ENCODE results near the gene TMEM181.
"Not testable (repeated sequence)": the region's sequence is repeated elsewhere in the genome, so short reads cannot be mapped to it uniquely, and the experiment has no call there.

The TMEM181 gene

DNA sequence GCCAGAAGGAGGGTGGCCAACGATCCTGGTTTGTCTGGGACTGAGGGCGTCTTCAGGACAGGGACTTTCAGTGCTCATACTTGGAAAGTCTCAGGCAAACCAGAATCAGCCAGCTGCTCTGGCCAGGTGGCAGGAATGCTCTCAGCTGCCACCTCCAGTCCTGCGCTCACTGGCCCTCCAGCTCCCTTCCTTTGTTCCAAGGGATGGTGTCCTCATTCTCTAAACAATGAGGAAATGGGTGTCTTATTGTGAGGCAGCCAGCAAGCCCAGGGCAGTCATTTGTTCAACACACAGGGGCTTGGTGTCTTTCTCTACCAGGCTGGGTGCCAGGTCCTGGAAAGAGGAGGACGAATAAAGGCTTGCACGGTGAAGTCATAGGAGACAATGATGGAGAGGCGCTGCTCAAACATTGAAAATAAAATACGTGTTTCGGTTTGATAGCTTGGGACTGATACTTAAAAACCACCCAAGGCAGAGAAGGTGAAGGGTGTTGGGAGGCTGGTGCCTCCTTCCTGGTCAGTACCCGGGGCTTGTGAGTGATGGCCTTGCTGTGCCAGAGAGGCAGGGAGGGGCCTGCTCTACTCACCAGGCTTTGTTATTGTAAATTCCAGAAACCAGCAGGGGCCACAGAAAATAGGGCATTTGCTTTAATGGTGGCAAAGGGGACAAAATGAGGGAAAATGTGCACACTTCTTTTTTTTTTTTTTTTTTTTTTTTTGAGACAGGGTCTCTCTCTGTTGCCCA is 11.3 kb upstream of the TMEM181 start:
- Mint-ChIP-seq H3K27ac (no peak overlapping the region), H3K9me3 (ENCODE audit: low read depth) (no peaks in the 10 kb centered on the region), H3K36me3 (no peaks in the 10 kb centered on the region), H3K4me3 (no peak overlapping the region), H3K4me1 (ENCODE audit: low read depth) (no peaks in the 10 kb centered on the region), H3K27me3 (peaks cover 3% of the 10 kb centered on the region)

DNA sequence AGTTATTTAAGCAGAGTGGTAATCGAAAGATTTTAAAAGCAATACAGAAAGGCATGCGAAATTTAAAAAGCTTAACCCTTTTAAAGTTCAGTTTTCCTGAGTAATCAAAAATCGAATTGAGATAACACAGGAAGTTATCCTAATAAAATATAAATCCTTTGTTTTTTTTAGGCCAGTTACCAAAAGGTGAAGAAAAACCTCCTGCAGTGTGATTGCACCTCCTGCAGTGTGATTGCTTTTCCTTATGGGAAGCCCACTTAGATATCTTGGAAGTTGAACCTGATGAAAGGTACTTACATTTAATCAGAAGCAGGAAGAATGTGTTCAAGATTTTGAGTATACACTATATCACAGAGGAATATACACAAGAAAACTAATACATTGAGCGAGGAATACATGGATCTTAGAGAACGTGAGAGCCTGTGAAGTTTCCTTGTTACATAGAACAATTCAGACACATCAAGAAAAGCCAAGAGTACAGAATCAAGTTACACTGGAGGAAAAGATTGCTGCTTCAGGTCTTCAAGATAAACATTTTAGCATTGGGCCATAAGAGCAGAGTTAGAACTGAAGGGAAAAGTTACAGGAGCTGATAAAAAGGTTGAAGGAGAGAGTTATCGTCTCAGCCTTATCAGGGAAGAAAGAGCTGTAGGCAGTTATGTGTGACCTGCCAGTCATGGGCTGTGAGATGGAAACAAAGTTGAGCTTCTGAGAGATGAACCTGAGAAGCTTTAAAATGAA is 7.7 kb upstream of the TMEM181 start:
- H3K9me3 Mint-ChIP-seq (ENCODE audit: low read depth): no peaks in the 10 kb centered on the region
- H3K36me3 Mint-ChIP-seq: no peaks in the 10 kb centered on the region
- no peak overlapping the region for H3K4me3 Mint-ChIP-seq
- H3K27ac Mint-ChIP-seq: no peak overlapping the region
- no peaks in the 10 kb centered on the region for H3K4me1 Mint-ChIP-seq (ENCODE audit: low read depth)
- H3K27me3 Mint-ChIP-seq: no peaks in the 10 kb centered on the region

DNA sequence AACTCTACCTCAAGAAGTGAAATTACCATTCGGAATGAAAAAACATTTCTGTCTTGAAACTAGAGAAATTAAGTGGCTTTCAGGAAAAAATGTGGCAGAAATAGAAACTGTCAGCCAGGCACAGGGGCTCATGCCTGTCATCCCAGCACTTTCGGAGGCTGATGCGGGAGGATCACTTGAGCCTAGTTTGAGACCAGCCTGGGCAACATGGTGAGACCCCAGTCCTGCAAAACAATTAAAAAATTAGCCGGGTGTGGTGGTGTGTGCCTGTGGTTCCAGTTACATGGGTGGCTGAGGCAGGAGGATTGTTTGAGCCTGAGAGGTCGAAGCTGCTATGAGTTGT is 7.1 kb upstream of the TMEM181 start:
- Mint-ChIP-seq H3K4me3 (no peak overlapping the region), H3K4me1 (ENCODE audit: low read depth) (no peaks in the 10 kb centered on the region), H3K27me3 (no peaks in the 10 kb centered on the region), H3K9me3 (ENCODE audit: low read depth) (no peaks in the 10 kb centered on the region), H3K27ac (no peak overlapping the region), H3K36me3 (no peaks in the 10 kb centered on the region)

DNA sequence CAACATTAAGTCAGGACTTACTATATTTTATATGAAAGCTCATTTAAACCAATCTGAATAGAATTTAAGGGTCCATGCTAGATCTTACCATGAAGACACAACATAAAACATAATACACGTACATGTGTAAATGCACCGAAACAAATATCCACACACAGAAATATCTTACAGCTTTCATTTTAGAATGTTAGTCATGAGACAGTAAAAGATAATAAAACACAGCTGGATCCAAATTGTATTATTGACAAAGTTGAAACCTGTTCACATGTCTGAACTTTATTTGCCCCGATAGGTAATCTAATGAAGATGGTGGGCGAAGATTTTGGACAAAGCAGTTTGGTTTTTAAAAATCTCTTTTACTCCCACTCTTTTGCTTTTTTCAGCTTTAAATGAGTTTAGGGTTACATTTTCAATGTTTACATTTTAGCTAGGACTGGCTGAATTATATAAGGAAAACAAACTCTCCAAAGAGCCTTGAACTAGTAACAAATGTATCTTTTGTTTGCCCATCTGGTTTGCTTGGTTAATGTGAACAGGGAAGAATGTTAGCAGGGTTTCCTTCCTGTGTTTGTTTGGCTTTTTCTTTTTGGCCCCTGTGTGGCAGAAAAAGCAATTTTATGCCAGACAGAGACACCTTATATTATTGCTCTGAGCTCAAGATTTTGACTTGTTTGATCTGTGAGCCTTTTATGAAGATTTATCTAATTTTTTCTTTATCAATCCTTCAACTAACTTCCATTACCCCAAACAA is 5.1 kb upstream of the TMEM181 start:
- Mint-ChIP-seq H3K4me1 (ENCODE audit: low read depth) (peaks cover 7% of the 10 kb centered on the region), H3K9me3 (ENCODE audit: low read depth) (no peaks in the 10 kb centered on the region), H3K27ac (no peak overlapping the region), H3K4me3 (no peak overlapping the region), H3K36me3 (no peaks in the 10 kb centered on the region), H3K27me3 (no peaks in the 10 kb centered on the region)

DNA sequence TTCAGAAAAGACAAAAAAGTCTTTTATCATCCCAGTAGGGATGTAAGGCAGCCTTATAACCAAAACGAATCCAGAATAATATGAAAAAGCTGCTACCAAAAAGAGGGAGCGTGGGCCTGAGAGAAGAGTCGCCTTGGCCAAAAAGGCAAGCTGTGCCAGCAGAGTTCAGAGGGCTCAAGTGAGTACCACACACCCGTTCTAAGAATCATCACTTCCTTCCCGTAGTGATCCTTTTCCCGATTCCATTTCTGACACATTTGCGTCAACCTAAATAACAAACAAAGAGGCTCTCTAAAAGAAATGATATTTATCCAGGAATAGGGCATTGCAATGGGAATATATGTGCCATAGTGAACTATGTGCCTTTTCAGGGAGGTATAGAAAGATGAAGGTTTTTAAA is 3.8 kb upstream of the TMEM181 start:
- Mint-ChIP-seq H3K4me3 (no peak overlapping the region), H3K27me3 (no peaks in the 10 kb centered on the region)

DNA sequence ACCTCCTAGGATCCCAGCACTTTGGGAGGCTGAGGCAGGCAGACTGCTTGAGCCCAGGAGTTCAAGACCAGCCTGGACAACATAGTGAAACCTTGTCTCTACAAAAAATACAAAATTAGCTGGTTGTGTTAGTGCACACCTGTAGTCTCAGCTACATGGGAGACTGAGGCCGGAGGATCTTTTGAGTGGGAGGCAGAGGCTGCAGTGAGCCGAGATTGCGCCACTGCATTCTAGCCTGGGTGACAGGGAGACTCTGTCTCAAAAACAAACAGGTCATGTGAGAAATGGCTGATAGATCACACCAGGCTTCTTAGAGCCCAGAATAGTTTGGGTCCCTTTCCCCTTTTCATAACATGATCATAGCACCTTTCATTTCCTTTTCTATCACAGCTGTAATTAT is 2.8 kb upstream of the TMEM181 start:
- not testable (repeated sequence) for H3K36me3 Mint-ChIP-seq; H3K27ac Mint-ChIP-seq; H3K9me3 Mint-ChIP-seq (ENCODE audit: low read depth); H3K4me3 Mint-ChIP-seq; H3K27me3 Mint-ChIP-seq
- H3K4me1 Mint-ChIP-seq (ENCODE audit: low read depth): peaks cover 22% of the 10 kb centered on the region

More for the DNA sequence above, 3.8 kb upstream of the TMEM181 start:
- Mint-ChIP-seq H3K9me3 (ENCODE audit: low read depth) (no peaks in the 10 kb centered on the region), H3K4me1 (ENCODE audit: low read depth) (peaks cover 12% of the 10 kb centered on the region), H3K36me3 (no peaks in the 10 kb centered on the region), H3K27ac (no peak overlapping the region)

DNA sequence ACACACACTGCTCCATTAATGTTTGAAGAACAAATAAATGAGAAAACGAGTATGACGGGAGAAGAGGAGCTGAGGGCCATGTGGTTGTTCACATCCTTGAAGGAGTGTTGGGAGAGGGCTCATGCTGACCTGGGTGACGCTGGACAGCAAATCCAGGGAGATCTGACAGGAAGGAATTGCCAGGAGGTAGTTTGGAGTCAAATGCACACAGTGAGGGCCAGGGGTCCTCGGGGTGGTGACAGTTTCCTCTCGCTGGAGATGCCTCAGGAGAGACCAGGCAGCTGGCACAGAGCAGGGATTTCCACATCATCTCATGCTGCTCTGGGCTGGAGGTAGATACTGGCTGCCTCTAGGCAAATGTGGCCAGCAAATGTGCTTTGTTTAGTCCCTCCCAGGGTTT is 2.0 kb upstream of the TMEM181 start:
- Mint-ChIP-seq H3K4me1 (ENCODE audit: low read depth) (peaks cover 30% of the 10 kb centered on the region), H3K27me3 (no peaks in the 10 kb centered on the region), H3K4me3 (peak overlapping the region; percentile 7), H3K36me3 (no peaks in the 10 kb centered on the region), H3K27ac (no peak overlapping the region), H3K9me3 (ENCODE audit: low read depth) (no peaks in the 10 kb centered on the region)

DNA sequence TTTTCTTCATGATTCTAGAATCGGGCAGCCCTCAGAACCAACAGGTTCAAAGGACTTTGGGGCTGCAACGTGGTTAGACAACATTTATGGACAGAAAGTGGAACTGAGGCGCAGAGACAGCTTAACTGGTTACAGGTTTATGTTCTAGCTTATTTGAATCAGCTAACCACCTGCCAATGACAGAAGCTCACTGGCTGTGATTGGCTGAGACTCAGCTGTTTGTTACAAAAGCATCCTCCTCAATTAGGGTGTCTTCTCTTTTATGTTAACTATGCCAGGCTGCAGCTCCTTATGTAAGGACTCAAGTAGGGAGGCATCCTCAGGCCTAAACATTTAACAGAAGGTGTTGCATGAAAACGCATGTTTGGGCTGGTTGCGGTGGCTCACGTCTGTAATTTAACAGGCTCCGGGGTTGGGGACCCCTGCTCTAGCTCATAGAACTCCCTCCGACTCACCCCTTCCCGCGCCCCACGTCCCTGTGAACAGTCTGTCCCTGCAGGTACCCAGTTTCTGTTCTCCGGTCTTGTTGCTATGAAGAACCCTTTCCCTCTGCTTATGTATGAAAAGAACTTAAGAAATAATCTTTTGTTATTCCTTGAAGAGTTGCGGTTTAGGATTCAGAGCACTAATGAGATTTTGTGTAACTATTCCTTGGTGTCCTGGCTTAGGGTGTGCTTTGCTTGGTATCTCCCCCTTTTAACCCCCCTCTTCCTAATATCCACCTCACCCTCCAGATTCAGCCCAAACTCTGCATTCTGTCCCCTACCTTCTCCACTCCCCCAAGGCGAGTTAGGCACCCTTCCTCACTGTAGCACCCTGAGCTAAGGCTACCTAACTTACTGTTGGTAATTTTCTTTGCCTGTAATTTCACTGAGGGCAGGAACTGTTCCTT is 1.2 kb upstream of the TMEM181 start:
- no peaks in the 10 kb centered on the region for H3K9me3 Mint-ChIP-seq (ENCODE audit: low read depth)
- H3K27me3 Mint-ChIP-seq: no peaks in the 10 kb centered on the region
- peaks cover 33% of the 10 kb centered on the region for H3K4me1 Mint-ChIP-seq (ENCODE audit: low read depth)
- peak overlapping the region; percentile 83 for H3K27ac Mint-ChIP-seq
- no peaks in the 10 kb centered on the region for H3K36me3 Mint-ChIP-seq
- H3K4me3 Mint-ChIP-seq: peak overlapping the region; percentile 66

DNA sequence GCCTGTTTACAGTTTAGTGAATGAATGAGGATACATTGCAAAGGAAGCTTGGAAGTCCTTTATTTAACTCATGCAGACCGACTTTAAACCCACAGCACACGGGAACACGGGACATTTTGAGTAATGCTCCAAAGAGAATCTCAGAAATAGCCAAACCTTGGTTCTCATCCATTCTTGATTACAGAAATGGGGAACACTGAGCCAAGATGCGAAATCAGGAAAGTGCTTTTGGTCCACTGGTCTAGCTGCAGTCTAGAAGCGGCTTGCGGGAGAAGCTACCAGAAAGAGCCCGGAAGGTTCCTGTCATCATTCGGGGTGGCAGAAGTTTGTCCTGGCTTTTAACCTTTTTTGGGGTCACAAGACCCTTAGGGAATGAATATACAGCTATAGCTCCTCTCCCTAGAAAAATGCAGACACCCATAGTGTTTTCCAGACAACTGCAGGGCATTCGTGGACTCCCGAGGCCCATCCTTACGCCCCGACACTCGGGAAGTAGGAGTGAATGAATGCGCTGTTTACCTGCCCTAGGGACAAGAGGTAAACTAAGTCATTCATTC is 475 bp upstream of the TMEM181 start:
- H3K9me3 Mint-ChIP-seq (ENCODE audit: low read depth): no peaks in the 10 kb centered on the region
- no peaks in the 10 kb centered on the region for H3K36me3 Mint-ChIP-seq

DNA sequence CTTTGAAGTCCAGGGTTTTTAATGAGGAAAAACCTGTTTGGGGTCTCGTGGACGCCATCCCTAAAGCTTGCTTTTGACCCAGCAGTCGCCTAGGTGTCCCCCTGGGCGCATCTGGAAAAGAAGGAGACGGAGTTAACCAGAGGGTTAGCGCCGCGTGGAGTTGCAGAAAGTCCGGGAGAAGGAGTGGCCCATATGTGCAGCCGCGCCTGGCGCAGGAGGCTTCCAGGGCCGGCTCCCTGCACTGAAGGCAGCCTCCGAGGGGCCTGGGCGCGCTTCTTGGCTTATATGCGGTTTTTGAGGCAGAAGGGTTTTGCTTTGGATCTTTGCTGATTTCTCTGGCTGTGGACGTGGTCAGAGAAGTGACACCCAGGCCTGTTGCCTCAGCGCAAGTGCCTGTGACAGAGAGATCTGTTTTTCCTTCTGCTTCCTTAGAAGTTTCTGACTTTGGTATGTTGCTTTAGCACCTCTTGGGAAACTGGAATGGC is 987 bp downstream of the TMEM181 start:
- H3K4me3 Mint-ChIP-seq: peak overlapping the region; percentile 96
- H3K4me1 Mint-ChIP-seq (ENCODE audit: low read depth): peaks cover 52% of the 10 kb centered on the region
- no peaks in the 10 kb centered on the region for H3K9me3 Mint-ChIP-seq (ENCODE audit: low read depth)

More for the DNA sequence above, 475 bp upstream of the TMEM181 start:
- no peaks in the 10 kb centered on the region for H3K27me3 Mint-ChIP-seq
- peaks cover 40% of the 10 kb centered on the region for H3K4me1 Mint-ChIP-seq (ENCODE audit: low read depth)
- peak overlapping the region; percentile 66 for H3K4me3 Mint-ChIP-seq
- peak overlapping the region; percentile 83 for H3K27ac Mint-ChIP-seq

DNA sequence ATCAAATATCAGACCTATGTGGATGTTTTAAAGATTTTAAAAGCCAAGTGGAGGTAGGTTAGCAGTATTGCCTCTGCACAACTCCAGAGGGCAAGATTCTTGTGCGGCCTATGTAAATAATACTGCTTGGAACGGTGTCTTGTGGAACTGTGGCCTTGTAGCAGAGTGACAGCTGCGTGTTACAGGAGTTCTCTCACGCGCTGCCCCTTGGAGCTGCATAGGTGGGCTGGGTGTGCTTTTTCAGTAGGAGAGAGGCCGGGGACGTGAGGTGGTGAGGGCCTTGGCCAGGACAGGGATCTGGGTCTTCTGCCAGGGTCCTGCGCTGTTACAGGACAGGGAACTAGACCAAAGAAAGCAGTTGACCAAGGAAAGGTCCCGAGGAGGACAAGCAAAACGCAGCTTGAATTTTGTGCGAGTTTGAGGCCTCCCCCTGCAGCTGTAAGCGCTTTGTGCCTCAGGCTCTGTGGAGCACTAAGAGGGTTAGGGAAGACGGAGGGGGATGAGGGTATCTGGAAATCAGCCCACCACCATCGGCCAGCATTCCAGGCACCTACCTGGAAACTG is 1.5 kb downstream of the TMEM181 start:
- no peaks in the 10 kb centered on the region for H3K9me3 Mint-ChIP-seq (ENCODE audit: low read depth)
- H3K36me3 Mint-ChIP-seq: peaks cover 2% of the 10 kb centered on the region
- peak overlapping the region; percentile 92 for H3K27ac Mint-ChIP-seq
- peaks cover 56% of the 10 kb centered on the region for H3K4me1 Mint-ChIP-seq (ENCODE audit: low read depth)
- H3K4me3 Mint-ChIP-seq: peak overlapping the region; percentile 96
- H3K27me3 Mint-ChIP-seq: no peaks in the 10 kb centered on the region

More for the DNA sequence above, 987 bp downstream of the TMEM181 start:
- peaks cover under 1% of the 10 kb centered on the region for H3K36me3 Mint-ChIP-seq
- H3K27ac Mint-ChIP-seq: peak overlapping the region; percentile 92
- H3K27me3 Mint-ChIP-seq: no peaks in the 10 kb centered on the region

DNA sequence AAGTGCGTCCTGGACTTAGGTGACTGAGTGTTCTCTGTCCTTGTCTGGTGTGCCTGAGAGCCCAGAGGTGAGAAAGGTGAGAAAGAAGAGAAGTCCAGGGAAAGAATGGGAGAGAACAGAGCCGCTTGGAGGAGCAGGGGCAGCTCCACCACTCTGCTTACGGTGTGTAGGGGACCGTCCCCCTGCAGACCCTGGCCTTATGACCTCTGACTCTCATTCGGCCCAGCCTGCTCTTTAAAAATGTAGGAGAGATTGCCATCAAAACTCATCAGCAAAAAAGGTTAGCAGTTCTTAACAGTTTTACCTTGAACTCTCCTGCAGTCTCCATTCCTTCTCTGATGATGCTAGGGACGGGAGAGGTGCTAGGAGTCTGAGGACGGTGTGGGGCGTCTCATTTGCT is 2.0 kb downstream of the TMEM181 start:
- no peaks in the 10 kb centered on the region for H3K9me3 Mint-ChIP-seq (ENCODE audit: low read depth)
- peak overlapping the region; percentile 96 for H3K4me3 Mint-ChIP-seq
- H3K4me1 Mint-ChIP-seq (ENCODE audit: low read depth): peaks cover 60% of the 10 kb centered on the region
- H3K27ac Mint-ChIP-seq: peak overlapping the region; percentile 28
- H3K36me3 Mint-ChIP-seq: peaks cover 2% of the 10 kb centered on the region
- no peaks in the 10 kb centered on the region for H3K27me3 Mint-ChIP-seq

DNA sequence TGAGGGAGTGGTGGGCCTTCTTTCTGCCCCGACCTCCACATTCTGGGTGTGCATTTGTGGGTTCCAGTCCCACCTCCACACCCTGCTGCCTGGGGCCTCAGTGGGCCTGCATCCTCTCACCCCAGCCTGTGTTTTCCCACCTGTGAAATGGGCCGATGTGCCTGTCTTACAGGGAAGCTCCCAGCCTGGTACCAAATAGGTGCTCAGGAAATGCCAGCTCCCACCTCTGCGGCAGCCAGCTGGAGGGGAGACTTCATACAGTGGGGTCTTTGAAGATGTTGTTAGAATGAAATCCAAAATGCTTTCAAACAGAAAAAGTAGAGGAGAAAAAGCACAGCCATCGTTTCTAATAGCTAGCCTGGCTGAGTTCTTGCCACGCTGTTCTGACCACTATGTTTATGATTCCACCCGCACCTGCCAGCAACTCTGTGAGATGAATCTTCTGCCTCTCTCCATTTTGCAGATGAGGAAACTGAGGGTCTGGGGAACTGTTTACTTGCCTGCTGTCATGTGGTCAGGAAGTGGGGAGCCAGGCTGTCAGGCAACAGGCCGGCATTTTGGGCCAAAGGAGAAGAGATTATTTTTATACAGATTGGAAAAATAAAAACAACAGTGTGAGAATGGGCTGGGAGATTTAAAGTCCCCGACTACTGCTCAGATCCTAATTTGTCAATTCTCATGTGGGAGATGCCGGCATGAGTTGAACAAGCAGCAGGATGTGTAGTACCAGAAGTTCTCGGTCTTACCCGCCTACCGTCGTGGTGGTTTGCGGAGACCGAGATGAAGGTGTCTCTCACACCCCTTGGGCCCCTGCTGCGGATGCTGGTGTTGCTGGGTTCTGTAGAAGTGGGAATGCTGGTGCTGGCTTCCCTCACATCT is 4.6 kb downstream of the TMEM181 start:
- Mint-ChIP-seq H3K36me3 (peaks cover 2% of the 10 kb centered on the region), H3K27me3 (no peaks in the 10 kb centered on the region), H3K4me1 (ENCODE audit: low read depth) (peaks cover 77% of the 10 kb centered on the region), H3K27ac (peak overlapping the region; percentile 61), H3K4me3 (peak overlapping the region; percentile 64), H3K9me3 (ENCODE audit: low read depth) (no peaks in the 10 kb centered on the region)
